HG02973 (cell line): ENCODE measurements around the gene ADAMTS7.
"Not testable (repeated sequence)": the region's sequence is repeated elsewhere in the genome, so short reads cannot be mapped to it uniquely, and the experiment has no call there.

Experiments used
- ATAC-seq: cut with Tn5 transposase; IDR thresholded peaks from one replicate; pipeline ENCODE4 v1.9.1; 2021; ENCODE audit warnings: moderate library complexity; ENCODE audit not compliant: unreplicated experiment

The ADAMTS7 gene

DNA sequence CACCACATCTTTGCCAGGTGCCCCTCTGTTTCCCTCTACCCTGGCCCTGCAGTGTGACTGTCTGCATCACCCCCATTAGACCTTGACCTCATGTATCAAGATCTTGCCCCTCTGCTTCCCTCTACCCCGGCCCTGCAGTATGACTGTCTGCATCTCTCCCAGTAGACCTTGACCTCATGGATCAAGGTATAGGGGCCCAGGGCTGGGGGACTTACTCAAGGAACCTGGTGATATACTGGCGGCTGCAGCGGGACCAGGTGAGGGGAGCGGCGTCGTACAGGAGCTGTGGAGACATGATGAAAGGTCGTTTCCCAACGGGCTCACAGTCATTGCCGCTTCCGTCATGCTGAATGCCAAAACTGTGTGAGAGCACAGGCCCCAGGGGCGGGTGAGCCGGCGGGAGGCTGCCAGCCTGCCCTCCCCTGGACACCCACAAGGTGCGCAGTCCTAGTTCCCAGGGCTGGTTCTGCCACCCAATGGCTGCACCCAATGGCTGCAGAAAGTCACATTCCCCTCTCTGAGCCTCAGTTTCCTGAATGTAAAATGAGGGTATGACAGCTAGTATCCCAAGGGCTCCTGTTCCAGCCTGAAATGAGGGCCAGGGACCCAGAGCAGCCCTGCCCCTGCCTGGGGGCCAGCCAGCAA lies 23.1 kb downstream of the ADAMTS7 start:
- ATAC-seq = no peak

DNA sequence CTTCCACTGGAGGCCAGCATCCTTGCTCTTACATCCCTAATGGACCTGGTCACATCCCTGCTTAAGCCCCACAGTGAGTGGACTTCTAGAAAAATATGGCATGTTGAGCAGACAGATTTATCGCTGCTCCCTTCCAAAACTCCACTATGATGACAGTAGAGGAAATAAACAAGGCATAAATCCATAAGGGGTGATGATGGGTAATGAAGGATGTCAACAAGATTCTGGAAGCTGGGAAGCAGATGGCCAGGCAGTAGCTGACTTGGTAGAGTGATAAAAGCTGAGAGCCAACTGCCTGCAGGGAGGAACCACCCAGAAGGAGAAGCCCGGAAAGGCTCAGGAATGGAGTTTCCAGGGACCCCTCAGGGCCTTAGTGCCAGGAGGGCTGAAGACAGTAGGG lies 28.9 kb downstream of the ADAMTS7 start:
- not testable (repeated sequence) for ATAC-seq

DNA sequence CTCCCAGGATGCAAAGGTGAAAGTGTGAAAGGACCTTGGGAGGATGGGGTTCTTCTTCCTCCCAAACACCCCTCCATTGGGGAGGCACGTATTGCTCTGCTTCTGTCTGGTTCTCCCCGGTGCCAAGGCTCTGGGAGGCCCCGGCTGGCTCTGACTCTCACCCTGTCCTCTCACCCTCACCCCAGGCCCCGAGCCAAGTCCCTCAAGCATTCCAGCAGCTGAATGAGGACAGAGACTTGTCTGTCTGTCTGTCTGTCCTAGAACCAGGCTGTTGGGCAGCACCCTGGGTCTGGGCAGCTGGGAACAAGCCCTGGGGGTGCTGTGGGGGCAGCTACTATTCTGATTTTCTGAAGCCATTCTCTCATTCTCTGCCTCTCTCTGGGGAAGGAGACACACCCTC lies 29.9 kb downstream of the ADAMTS7 start:
- ATAC-seq = not testable (repeated sequence)

DNA sequence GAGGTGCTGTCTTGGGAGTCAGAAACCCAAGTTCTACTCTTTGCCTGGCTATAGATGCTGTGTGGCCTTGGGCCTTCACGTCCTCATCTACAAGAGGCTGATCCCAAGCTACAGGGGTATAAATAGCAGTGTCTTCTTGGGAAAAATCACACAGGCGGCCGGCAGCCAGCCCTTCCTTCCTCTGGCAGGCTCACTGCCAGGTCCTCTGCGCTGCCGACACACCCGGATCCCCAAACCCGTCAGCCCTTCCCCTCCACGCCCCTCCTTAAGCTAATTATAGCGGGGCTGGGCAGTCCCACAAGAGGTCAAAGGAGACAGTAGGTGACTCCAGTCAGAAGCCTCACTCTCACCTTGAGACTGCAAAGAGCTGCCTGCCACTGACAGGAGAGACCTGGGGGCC lies 31.3 kb downstream of the ADAMTS7 start:
- ATAC-seq = not testable (repeated sequence)

DNA sequence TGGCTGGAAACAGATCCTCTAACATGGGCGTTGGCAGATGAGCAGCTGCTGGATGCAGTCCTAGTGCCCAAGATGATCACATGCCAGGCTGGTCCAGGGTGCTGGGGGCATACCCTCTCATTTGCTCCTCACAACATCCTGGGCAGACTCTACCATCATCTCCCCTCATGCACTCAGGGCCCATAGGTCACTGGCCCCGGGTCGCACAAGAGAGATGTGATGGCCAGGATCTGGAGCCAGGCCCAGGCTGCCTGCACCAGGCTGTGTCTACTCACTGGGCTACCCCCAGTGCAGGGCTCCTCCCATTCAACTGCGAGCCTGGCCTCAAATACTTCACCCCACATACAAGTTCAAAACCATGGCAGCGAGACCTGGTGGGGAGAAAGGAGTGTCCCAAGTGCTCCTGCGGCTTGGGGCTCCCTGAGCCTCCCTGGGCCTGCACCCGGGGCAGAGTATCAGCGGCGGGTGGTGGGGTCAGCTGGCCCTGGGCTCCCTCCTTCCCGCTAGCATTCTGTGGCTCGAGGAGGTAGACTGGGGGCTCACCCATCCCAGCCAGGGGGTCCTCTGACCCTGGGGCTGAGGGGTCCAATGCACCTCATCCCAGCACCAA lies 32.0 kb downstream of the ADAMTS7 start:
- not testable (repeated sequence) for ATAC-seq

DNA sequence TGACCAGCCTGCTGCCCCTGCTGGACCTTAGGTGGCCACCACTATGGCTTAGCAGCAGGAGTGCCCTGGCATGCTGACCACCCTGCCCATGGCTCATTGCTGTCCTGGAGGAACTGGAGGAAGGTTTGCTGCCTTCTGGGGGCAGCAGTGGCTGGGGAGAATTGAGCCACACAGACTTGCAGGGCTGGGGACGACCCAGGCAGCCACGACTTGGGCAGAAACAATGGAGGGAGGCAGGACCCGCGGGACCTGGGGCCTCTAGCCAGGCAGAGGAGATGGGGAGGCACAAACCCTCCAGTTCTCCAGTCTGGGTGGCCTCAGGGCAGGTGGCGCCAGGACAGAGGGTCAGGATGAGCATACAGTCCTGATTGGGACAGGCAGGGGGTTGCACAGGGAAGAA lies 32.8 kb downstream of the ADAMTS7 start:
- ATAC-seq = no peak

DNA sequence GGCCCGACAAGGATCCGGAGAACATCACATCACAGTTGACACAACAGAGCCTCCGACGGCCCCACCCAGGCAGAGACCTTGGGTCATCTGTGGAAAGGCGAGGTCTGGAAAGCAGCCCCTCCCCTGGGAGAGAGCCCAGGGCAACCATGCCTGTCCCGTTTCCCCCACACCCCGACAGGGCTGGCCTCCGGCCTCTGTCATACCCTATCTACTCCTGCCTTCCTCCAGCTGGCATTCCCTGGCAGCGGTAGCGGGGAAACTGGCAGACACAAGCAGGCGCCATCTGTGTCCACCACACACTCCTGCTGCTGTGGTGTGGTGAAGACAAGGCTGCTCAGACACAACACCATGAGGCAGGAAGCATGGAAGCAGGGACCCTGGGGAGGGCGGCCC lies 33.3 kb downstream of the ADAMTS7 start:
- not testable (repeated sequence) for ATAC-seq

DNA sequence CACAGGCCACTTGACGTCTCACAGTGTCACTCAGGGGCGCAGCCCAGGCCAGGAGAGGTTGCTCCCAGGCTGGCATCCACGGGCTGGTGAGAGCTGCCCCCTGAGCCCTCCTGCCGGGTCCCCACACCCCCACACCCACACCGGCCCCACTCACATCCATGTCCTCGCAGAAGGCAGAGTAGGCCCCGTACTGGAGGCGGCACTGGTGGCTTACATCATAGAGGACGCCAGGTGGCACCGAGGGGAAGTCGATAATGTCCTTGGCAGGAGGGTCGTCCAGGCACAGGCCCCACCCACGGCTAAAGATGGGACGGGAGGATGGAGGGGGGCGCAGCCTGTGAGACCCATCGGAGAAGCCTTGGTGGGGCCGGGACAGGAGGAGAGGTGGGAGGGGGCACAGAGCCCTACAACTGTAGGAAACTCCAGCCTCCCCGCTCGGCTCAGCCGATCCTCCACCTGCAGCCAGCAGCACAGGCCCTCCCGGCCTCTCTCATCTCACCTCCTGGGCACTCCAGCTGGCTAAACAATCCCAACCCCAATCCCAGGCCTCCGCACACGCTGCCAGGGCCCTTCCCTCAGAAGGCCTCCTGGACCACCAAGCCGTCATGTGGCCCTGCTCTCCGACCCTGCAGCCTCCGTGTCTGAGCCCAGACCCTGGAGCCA lies 33.8 kb downstream of the ADAMTS7 start:
- not testable (repeated sequence) for ATAC-seq

DNA sequence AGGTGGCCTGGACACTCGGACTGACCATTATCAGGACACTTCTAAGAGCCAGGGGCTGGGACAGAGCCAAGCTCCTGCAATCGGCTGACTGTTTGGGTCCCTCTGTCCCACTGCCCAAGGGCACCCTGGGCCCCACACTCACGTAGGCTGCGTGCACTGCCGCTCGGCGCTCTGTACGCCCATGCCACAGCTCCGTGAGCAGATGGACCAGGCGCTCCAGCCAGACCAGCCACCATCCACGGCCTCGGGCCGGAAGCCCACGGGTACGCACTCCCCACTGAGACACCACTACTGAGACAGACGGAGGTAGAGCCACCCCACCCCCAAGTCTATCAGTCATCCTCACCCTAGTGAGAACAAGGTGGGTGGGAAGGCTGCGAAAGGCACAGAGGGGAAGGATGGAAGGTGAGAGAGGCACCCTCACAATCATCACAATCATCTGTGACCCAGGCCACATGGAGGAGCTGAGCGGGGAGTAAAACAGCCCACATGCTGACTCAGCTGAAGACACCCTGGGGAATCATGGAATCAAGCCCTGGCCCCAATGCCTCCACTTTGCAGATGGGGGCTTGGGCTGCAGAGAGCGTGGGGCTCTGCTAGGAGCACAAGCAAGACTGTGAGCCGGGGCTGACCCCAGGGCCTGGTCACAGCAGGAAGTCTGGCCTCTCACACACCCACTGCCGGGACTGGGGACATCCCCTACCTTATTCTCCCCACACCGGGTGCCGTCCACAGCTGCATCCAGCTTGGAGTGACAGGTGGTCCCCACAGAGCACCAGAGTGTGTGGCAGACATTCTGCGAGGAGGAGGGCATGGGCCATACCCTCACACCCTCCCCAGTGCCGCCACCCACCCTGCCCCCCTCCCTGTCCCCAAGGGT lies 35.0 kb downstream of the ADAMTS7 start:
- ATAC-seq = not testable (repeated sequence)

DNA sequence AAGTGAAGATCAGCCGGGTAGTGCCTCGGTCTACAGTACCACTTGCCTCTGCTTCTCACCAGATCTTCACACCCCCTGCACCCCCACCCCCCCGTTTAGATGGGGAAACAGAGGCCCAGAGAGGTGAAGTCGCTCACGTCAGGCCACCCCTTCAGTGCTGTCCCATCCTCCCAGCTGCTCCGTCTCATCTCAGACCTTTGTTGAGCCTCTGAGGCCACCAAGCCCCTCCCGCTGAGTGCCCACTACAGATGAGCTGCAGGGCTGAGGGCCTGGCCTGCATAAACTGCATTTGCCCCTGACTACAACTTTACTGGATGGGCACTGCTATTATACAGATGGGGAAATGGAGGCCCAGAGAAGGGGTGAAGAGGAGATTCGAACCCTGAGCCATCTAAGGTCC lies 35.8 kb downstream of the ADAMTS7 start:
- ATAC-seq = no peak

DNA sequence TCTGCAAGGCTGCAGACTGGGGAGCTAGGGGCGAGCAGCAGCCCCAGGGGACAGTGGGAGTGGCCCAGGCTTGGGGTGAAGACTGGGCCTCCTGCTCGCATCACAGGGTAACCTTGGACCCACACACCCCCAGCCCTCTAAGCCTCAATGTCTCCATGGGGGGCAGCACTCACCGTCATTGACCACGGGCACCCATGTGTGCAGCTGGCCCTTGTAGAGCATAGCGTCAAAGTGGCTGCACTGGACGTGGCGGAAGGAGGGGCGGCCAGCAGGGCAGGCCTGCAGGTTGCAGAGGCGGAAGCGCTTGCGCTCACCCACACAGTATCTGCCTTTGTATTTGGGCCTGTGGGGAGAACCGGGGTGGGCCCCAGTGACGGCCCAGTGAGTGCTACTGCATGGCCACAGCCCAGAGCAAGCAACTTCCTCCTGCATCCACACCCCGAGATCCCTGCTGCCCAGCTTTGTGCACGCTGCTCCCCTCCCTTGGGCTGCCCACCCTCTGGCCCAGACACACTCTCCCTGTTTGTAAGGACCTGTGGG lies 36.7 kb downstream of the ADAMTS7 start:
- not testable (repeated sequence) for ATAC-seq

DNA sequence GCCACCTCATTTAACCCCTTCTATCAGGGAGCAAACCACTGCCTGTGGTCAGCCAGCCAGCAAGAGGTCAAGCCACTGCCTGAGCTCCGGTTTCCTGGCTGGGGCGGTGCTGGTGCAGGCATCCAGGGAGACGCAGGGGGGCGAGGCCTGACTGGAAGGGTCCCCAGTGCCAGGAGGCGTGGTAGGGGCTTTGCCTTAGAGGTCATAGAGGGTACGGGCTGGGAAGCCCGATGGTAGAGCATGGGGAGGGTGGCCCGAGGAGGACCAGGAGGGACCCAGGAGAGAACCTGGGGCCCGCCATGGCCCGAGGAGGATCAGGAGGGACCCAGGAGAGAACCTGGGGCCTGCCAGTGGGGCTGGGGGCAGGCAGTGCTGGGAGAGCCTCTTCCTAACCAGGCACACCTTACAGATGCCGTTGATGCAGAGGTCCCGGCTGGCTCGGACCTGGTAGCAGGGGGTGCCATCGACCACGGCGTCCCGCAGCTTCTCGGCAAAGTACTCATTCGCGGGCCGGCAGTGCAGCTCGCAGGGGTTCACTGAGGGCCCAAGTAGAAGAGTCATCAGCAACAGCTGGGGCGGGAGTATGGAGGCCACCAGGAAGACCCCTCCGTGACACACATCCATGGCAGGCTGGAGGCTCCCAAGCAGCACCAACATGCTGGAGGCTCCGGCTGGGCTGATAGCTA lies 37.4 kb downstream of the ADAMTS7 start:
- ATAC-seq = not testable (repeated sequence)

DNA sequence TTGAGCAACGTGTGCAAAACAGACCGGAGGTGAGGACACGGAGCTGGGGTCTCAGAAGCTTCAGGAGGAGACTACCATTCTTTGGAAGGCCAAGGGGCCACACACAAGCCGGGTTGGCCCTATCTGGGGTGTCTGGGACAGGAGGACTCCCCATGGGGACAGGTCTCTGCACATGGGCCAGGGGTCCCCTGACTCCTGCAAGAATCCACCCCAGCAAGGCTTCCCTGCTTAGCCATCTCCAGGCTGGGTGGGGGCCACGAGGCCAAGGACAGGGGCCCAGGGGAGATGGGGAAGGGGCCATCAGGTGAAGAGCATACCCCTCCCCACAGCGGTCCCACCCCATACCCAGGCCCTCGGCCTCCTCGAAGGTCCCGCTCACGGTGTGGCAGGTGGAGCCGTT lies 38.5 kb downstream of the ADAMTS7 start:
- no peak for ATAC-seq

DNA sequence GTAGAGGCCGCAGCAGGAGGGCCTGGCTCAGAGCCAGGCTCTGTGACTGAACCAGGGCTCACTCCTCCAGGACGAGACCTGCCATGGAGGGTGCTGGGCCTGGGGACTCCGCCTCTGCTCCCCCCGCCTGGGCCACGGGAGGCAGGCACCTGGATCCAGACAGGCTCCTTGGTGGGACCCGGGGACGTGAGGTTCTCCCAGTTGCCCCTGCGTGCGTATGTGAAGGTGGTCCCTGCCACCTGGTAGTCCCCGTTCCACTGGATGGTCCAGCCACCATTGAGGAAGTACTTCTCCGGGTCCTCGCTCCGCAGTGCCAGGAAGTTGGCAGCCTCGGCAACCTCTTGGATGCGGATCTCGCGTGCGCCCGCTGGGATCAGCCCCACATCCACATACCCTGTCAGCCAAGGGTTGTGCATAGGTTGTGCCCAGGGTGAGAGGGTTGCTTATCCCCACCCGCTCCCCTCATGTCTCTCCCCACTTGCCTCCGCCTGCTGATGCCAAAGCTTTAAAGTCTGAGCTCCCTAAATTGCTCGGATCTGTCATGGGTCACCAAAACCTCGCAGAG lies 39.7 kb downstream of the ADAMTS7 start:
- ATAC-seq = not testable (repeated sequence)

DNA sequence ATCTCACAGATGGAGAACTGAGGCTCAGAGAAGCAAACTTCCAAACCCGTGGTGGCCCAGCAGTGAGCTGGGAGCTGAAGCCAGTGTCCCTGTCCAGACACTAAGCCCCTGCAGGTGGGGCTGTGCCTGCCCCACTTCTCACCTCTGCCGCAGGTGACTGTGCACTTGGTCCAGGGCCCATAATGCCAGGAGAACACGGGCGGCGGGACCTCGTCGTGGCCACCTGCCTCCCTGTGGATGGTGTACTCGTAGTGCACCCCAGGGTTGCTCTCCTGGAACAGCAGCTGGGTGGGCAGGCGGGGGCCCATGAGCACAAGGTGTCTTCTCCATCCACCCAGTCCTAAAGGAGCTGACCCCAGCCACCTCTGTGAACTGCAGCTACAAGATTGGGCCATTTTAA lies 40.2 kb downstream of the ADAMTS7 start:
- not testable (repeated sequence) for ATAC-seq

DNA sequence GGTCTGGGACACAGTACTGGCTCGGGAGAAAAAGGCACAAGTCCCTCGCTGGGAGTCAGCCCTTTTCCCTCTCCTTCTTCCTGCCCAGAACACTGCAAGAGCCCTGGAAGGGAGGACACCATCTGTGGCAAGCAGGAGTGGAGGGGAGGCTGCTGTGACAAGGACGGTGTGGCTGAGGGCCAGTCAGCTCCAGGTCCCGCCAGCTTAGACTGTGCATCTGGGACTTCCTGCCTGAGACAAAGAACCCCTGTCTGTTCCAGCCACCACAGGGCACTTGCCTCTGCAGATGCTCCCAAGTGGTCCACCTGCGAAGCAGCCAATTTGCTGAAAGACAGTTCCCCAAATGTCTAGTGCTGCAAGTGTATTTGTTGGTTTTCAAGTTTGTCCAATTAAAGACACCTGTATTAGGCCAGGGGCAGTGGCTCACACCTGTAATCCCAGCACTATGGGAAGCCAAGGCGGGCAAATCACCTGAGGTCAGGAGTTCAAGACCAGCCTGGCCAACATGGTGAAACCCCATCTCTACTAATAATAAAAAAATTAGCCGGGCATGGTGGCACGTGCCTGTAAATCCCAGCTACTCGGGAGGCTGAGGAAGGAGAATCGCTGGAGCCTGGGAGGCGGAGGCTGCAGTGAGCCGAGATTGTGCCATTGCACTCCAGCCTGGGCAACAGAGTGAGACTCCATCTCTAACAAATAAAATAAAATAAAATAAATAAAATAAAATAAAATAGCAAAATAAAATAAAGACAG lies 41.6 kb downstream of the ADAMTS7 start:
- ATAC-seq = not testable (repeated sequence)

DNA sequence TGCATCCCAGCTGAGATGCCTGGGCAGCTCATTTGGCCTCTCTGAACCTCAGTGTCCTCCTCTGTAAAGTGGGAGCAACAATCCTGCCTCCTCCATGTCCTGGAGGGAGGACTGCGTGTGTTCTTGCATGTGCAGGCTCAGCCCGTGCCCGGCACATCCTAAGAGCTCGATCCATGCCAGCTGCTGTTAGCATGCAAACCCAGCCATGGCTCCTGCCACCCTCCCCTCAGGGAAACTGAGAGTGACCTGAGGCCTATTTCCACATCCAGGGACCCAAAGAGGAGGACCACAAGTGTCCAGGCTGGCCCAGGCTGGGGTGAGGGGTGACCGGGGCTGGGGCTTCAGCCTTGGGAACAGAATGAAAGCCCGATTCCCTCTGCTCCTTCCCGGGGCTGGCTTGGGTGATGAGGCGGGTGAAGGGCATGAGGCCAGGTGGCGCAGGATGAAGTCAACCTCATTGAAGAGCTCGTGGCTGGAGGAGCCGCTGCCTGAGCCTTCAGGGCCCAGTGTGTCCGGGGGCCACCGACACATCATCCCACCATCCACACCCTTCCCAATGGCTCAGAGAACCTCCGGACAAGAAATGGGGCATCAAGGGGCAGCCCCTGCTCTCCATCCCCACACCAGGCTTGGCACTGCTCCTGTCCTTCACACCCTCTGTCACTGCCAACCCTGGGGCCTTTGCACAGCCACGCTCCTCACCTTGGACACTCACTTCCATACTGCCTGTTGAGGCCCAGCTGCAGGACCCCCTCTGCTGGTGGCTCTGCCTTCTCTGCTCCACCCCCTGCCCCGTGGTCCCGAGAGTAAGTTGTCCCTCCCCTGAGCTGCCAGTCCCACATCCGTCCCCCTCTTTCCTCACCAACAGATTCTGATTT lies 42.5 kb downstream of the ADAMTS7 start:
- no peak for ATAC-seq

DNA sequence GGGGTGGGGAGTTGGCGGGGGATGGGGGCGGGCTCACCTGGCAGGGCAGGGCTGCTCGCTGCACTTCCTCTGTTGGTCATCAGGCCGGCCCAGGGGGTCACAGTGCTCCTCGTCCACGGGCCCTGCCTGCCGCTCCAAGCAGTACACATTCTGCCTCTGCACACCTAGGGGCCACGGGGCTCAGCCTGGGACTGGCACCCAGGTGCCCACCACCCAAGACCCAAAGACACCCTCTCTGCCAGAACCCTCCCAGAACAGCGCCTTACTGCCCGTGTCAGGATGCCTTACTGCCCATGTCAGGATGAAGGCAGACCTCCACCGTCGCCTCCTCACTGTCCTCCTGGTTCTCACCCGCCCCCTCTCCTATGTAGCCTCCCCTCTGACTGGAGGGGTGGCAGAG lies 43.2 kb downstream of the ADAMTS7 start:
- no peak for ATAC-seq
